CD4-positive, alpha-beta T cell treated with Interleukin-1 beta for 1 hour (primary cell): ENCODE data around the gene PPP1R9A.

Experiments used
- DNase-seq, 2 donors: peaks; one replicate each; pipeline ENCODE4 v3.0.0-alpha.2; 2020 to 2022

The PPP1R9A gene

DNA sequence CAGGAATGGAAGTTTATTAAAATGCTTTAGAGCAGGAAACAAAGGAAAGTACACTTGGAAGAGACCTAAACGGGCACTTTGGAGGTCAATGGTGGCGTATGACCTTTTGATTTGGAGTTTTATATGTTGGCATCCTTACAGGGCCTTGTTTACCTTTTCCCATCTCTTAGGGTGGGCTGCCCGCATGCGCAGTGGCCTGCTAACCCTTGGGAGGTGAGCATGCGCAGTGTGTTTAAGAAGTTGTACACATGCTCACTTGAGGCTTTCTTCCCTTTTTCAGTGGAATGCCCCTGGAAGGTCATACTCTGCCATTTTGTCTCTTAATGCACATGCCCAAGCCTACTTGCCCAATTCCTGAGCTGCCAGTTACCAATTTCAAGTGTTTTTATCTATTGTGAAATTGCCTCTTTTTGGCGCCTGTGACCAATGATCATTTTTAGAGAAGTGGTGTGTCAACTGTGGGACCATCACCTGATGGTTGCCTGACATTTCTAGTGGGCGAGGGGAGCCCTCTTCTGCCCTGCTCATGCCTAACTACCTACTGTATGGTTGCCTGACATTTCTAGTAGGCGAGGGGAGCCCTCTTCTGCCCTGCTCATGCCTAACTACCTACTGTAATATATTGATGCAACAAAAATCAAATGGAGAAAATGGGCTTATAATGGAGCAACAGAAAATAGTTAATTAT is 138.0 kb downstream of the PPP1R9A start:
- DNase-seq, result no peak

DNA sequence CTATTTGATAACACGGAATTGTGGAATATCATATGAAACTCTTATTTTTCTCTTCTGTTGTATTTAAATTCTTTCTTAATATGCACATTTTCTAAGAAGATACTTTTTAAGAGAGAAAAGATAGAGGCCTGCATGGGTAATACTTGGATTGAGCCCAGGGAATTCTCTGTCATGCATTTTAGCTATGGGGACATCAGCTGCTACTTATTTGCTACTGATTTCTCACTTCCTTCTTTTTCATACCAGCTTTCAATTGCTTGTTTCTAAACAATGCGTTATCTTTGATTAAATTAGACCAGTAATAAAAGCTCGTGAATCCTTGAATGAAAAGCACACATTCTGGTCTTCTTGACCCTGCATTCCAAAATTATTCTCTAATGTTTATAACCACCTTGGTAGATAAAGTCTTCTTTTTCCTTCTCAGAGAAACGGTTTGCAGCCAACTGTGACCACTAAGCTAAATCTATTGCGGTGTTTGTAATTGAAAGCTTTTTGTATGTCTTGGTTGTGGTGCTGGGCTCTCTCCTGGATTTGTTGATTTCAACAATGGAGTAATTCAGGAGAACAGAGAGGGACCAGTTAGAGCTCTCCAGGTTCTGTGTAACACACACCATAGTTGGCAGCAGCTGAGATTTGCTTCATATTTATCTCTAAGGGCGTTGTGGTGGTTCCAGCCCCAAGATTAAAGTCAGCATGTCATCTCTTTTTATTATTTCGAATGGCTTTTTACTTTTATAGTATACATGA is 139.3 kb downstream of the PPP1R9A start:
- no peak for DNase-seq

DNA sequence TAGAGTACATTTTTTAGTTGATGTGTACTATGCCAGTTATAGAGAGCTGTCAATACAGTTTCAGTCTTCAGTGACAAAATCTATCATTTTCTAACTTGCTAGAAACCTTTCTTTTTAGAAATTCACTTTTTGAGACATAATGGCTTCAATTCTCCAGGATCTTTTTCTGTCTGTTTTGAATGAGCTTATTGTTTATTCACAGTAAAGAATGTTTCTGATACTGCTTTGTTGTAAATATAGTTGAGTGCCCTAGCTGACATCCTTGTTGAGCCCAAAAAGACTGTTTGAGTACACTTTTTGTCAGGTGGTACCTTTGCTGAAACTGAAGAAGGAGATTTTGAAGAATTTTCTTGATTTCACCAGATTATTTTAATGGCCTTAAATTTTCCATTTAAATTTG is 139.9 kb downstream of the PPP1R9A start:
- DNase-seq, result no peak

DNA sequence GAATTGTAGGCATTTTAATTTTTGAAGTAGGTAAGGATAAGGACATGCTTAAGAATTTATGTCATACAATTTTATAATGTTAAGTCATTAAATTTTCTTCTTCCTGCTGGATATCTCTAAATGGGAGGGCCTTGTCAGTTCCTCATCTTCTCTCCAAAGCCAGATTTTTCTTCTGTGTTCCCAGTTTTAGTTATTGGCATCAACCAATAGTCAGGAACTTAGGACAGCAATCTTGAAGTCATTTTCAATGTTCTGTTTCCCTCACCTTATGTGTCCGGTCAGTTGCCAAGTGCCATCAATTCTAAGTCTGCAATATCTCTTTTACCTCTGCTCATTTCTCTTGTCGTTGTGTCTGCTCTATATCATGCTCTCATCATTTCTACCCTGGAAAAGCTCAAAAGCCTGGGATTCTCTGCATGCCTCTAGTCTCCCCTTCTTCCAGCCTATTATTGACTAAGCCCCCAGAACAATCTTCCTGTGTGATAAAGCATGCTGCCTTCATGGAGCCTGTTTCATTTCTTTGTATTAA is 145.2 kb downstream of the PPP1R9A start:
- DNase-seq, result no peak

DNA sequence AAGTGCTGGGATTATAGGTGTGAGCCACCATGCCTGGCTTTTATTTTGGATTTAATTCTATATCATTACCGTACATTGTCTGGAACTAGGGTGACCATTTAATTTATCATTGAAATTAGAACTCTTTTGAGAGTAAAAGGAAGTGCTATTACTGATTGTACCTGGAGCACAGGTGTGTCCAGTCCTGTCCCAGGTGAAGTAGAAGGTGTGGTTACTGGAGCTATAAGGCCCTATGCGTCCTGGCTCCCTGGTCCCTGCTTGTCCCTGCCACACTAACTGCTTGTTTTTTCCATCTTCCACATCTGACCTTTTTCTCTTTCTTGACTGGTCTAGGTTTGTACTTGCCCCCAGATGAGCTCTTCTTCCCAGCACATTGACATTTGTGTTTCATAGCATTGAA is 147.0 kb downstream of the PPP1R9A start:
- DNase-seq, result no peak

DNA sequence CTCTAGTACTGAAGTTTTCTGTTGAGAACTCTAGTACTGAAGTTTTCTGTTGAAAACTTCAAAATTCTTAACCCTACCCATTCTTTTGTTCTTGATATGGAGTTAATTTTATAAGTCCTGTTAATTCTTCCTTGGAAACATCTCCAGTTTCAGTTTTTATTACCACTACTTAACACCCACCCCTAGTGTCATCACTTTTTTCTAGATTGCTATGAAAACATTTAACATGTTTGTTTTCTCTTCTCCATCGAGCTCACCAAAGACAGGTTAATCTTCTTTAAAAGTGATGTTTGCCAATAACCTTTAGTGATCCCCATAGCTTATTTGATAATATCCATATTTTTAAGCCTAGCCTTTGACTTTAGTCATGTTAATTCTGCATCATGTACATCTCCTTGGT is 147.9 kb downstream of the PPP1R9A start:
- no peak for DNase-seq

DNA sequence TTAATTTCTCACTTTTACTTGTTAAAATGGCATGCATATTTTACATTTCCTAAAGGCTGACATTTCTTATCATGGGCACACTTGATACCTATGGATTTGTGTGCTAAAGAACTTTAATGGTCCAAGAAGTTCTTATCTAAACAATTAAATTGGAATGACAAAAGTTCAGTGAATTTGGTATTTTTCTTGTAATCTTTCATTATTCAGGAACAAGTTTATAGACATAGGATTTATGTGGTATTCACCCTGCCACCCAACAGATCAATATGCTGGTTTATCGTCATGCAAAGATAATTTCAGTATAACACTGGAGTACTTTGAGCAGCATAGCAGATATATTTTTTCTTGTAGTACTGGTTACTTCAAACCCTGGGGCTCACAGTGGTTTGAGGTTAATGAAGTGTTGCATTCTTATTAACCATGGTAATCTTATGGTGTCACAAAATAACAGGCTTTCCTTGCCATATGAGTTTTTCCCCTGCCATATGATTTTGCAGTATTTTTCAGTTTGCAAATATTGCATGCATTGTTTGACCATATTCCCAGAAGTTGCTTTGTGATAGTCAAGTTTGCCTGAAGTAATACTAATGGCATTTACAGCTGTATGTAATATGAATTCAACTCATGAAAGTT is 148.8 kb downstream of the PPP1R9A start:
- DNase-seq, result no peak

DNA sequence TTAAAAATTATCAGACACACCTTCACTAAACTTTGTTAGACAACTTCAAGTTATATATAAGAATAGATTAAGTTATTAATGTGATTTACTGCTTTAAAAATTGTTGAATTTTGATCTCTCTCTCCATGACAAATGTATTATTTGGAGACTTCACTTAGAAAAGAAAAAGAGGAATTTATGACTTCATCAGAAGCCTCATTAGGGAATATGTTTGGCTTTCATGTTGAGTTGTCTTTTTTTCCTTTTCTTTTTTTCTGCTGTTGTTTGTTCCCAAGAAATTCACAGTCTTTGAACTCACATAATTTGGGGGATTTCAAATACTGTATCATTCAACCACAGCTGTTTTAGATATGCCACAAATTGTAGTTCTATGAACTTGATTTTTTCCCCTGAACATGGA is 149.5 kb downstream of the PPP1R9A start:
- DNase-seq, result no peak

DNA sequence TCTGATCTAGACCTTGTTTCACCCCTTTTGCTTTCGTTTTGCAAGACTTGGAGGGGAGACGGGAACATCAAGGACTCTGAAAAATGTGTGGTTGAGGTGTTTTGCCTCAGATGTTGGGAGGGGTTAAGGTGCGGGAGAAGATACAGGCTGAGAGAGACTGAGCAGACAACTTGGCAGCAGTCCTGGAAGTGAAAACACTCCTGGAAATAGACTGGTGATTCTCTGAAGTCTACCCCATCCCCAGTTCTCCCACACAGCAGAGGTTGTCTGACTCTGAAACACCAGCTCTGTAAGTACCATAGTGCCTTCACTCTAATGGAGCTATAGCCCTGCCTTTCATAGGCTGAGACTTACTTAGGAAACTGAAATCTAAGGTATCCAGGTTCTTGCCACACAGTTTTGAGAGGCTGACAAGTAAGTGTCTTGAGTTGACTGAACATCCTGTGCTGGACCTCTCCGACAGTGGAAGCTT is 152.5 kb downstream of the PPP1R9A start:
- no peak for DNase-seq

DNA sequence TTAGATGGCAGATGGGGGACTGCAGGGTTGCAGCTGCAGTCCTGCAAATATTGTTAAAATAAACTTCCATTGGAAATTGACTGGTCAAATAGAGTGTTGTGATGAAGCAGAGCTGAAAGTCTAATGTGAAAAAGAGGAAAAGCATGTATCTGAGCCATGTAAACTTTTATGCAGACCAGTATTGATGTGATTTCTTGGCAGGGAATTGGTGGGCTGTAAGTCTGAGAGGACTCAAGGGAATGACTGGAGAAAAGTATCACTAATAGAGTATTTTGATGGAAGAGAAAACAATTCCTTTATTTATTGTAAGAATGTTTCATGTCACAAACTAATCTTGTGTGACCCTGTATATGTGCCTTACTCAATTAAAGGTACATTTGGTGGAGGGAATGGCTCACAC is 155.5 kb downstream of the PPP1R9A start:
- DNase-seq, result no peak

DNA sequence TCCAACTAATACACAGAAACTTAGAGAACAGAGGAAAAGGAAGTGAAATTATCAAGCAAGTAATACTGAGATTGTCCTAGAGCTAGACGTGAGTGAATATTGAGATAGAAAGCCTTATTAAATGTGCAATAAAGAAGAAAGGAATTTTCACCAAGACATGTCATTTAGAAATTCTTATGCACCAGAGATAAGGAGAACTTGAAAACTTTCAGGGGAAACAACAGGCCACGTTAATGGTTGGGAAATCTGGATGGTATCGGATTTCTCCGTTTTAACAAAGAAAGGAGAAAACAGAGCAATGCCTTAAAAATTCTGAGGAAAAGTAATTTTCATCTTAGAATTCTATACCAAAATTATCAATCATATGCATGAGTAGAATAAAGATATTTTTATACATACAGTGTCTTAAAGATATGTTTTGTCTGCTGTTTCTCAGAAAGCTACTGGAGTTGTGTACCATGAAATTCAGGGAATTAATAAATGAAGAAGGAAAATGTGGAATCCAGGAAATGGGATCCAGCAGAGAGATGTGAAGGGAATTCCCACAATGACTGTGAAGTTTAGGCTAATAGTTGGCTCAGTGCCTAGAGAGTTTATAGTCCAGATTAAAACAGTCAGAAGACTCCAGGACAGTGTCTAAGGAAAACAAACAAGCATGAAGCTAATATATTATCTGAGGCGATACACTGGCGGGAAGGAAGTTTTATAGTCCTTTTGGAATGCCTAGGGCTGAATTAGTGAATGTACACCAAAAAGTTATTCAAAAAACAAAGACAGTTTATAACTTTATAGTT is 159.5 kb downstream of the PPP1R9A start:
- DNase-seq, result no peak

DNA sequence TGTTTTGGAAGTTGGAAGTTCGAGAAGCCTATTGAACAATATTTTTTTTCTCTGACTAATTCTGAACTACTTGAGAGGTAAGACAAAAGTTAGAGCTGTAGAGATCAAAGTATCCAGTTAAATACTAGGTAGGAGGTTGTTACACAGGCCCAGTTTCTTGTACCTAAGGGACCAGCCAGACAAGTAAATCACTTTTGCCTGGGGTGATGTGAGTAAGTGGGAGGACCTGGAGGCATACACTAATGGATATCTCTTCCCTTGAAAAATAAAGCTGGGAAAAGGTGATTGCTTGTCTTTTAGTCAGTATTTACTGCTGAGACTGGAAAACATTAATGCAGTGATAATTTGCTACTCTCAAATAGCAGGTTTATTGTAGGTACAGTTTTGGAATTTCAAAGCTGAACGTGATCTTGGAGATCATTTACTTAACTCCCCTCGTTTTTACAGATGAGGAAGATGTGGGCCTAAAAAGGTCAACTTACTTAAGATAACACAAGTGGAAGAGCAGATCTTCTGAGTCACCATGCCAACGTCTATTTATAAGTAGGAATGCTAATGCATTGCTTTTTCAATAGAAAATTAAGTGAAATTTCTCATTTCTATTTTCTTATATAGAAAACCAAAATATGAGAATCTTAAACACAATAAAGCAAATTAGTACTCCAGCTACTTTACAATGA is 181.3 kb downstream of the PPP1R9A start:
- DNase-seq, result no peak

DNA sequence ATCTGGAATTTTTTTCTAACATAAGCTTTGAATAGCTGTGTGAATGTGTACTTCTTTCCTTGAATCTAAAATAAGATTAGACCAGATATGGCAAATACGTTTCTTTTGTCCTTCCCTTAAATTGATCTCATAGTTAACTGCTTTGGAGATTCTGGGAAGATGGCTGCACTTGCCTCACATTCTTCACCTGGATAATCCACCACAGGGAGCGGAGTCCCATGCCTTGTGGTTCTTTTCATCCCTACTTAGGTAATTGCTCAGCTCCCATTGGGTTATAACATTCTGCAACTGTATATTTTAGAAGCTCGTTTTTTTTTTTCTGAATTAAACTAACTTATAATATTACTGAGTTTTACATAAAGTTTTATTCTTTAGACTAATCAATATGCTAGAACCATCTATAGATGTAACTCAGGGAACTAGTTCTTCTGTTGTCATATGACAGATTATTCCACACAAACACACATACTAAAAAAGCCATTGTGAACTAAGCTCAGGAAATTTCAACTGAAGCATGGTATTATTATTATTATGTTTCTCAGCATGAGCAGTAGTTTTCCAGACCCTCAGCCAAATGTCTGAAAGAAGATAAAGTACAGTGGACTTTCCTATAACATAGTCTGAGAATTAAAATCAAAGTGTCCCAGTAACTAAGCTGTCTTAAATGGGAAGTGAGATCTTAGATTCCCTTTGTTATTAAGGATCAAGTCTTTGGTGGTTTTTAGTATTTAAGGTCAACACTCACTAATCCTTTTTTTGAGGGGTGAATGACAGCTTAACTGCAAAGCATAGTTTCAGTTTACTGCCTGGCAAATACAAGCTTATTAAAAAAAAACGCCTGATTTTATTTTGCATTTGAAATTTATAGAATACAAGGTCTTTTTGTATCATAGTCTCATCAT is 182.3 kb downstream of the PPP1R9A start:
- no peak for DNase-seq

DNA sequence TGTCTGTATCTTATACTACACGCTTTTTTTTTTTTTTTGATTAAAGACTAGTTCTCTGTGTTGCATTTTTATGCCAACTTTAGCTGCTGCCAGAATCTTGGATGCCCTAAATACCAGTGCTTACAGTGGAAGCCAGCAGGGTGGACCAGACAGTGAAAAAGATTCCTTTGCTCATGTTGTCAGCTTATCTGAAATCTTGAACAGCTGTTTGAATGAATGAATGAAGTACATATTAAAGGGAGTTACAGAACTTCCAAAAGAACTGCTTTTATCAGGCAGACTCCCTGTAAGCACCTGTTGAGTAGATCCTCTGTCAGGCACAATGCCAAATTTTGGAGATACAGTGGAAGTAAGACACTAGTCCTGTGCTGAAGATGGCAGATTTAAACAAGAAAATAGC is 184.9 kb downstream of the PPP1R9A start:
- no peak for DNase-seq

DNA sequence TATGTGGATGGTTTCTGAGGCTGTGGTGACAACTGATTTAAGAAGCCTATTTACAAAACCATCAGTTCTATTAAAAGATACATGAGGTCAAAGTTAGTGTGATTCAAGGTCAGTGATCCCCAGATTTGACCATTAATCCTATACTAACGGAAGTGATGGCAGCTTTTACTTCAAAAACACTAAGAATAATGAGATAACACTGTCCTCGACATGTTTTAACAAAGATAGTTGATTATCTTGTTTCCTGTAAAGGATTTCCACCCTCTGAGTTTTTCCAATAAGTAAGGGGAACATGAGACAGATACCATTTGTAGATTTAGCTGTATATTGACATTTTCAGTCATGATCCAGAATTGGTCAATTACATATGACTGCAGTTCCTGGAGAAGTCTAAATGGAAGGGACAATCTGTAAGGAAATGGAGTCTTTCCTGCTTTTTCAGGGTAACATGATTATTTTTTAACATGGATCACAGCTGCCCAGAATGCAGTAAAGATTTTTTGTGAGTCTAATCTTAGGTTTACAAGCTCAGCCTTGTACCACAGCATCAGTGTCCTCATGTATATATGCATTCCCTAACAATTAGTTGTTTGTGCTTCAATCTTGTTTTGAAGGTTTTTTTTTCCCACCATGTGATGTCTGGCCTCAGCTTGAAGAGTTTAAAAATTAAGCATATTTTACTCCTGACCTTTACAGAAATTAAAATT is 188.0 kb downstream of the PPP1R9A start:
- DNase-seq, result no peak

DNA sequence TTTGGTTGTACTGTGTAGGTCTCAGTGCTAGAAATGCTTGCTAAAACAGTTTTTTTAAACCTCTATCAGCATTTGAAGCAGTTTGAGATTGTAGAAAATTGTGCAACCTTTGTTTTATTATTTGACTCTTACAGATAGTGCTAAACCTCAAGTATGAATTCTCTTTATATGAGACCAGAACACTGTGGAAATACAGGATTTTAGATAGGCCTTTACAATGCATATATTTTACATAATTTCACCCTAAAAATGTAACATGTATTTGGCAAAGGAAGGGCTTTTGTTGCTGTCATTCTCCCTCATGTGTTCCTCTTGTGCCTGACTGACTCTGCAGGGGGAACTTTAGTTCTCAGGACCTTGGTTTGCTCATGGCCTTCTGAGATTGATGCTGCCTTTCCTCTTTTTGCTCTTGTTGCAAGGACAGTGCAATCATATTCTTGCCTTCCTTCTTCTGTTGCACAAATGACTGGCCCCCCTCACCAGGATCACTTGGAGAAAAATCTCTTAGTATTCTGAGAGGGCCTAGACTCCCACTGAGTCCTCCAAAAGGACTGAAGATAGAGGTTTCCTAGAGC is 188.7 kb downstream of the PPP1R9A start:
- DNase-seq, result no peak

DNA sequence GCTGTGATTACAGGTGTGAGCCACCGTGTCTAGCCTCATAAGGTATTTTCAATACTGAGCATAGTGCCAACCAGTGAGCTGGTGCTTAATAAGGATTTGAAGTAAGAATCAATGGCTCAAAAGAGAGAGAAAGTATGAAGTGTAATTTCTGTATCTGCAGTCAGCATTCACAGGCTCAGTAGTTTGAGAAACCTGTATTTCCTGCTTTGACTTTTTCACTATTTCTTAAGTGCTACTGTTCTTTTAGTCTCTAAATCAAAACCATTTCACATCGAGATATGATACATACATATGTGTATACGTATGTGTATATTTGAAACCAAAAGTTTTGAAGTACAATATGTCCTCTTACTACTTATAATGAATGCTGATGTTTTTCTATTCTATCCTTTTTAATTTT is 189.9 kb downstream of the PPP1R9A start:
- DNase-seq, result no peak

DNA sequence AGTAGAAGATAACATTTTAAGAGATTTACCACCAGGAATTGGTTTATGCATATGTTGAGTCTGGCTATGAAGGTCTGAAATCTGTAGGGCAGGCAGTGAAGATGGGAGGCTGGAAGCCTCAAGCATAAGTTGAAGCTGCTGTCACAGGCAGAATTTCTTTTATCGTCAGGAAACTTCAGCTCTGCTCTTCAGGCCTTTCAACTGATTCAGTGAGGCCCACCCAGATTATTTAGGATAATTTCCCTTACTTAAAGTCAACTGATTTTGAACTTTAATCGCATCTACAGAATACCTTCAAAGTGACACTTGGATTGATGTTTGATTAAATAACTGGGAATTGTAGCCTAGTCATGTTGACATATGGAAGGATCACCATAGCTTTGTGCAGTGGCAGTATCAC is 190.5 kb downstream of the PPP1R9A start:
- no peak for DNase-seq

DNA sequence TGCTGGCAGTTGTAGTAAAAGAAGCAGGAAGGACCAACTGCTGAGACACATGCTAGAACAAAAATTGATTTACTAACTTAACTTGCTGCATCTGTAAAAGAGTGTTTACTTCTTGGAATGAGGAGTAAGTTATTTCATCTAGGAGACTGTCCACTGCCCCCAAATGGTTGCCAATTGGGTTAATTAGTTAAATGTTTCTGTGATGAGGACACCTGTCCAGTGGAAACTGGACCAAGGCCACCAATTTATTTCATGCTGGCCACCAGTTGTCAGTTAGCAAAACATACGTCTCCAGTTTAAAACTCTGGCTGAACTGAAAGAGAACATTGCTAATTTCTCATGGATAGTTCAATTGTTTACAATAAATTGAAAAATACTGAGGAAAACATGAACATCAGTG is 191.7 kb downstream of the PPP1R9A start:
- DNase-seq, result no peak

DNA sequence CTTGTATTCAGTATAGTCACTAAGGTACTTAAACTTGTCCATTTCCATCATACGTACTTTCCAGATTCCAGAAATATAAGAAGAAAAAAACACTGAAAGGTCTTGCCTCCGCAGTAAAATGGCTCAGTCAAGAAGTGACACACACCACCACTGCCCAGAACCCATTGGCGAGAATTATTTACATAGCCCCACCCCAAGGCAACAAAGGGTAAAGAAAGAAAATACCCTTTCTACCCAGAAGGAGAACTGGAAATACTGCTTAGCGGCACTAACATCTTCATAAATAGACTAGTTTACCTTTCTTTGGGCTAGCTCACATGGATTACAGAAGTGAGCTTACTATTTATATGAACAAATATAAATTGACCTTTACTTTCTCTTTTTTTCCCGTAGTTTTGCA is 194.0 kb downstream of the PPP1R9A start:
- DNase-seq, result no peak
